Keratinocyte (primary cell): ENCODE measurements around the gene BAIAP3. TPM values are rescaled to one million over a fixed set of nuclear protein-coding genes. Genes with fewer than 3 reads are reported as not detected.

Experiments
- DNase-seq: peaks from one replicate; pipeline ENCODE4 v3.0.0-alpha.2; 2011; ENCODE audit warnings: low read depth, missing footprints, low spot score
- FAIRE-seq: peaks from 2 replicates; lab custom pipeline; 2011; peaks lifted over from hg19 to GRCh38; lab: Jason Lieb, UNC
- H2AFZ ChIP-seq: 2 replicates; pipeline ENCODE4 v1.6.0; 2012; ENCODE audit warnings: low read length, control low read depth, inconsistent platforms; ENCODE audit not compliant: control insufficient read depth
- H3K27ac ChIP-seq: 2 replicates; pipeline ENCODE4 v1.5.1; 2011; ENCODE audit warnings: low read length; ENCODE audit not compliant: control insufficient read depth, insufficient read depth
- H3K27me3 ChIP-seq: 3 replicates; pipeline ENCODE4 v1.6.0; 2011; ENCODE audit warnings: low read length; ENCODE audit not compliant: control insufficient read depth, insufficient read depth; ENCODE audit errors: extremely low read depth
- H3K36me3 ChIP-seq, 2 experiments: 2 replicates in 1 of 2; 3 replicates in 1 of 2; pipeline ENCODE4 v1.5.1; 2011; ENCODE audit warnings: low read length in 2 of 2, mild to moderate bottlenecking in 1 of 2; ENCODE audit not compliant: control insufficient read depth in 2 of 2, insufficient read depth in 2 of 2; ENCODE audit errors: extremely low read depth in 1 of 2
- H3K4me1 ChIP-seq: 3 replicates; pipeline ENCODE4 v1.5.1; 2011; ENCODE audit warnings: low read length; ENCODE audit not compliant: control insufficient read depth, insufficient read depth; ENCODE audit errors: extremely low read depth
- H3K4me2 ChIP-seq: 3 replicates; pipeline ENCODE4 v1.6.0; 2011; ENCODE audit warnings: low read depth, low read length; ENCODE audit not compliant: control insufficient read depth, insufficient read depth; ENCODE audit errors: extremely low read depth
- H3K4me3 ChIP-seq, 3 experiments: fragments of 200-600 bp in 1 of 3; sonication (generic) in 1 of 3; 2 replicates in 2 of 3; 3 replicates in 1 of 3; pipeline ENCODE4 v1.5.1; 2011 to 2016; ENCODE audit warnings: low read length in 3 of 3, mild to moderate bottlenecking in 3 of 3, control low read depth in 2 of 3, inconsistent platforms in 1 of 3, low read depth in 1 of 3, mixed read lengths in 1 of 3, mixed run types in 1 of 3, moderate library complexity in 1 of 3; ENCODE audit not compliant: control insufficient read depth in 2 of 3, insufficient read depth in 2 of 3; ENCODE audit errors: extremely low read depth in 1 of 3
- H3K79me2 ChIP-seq: 2 replicates; pipeline ENCODE4 v1.6.0; 2012; ENCODE audit warnings: low read length; ENCODE audit not compliant: control insufficient read depth, insufficient read depth
- H3K9ac ChIP-seq: 3 replicates; pipeline ENCODE4 v1.6.0; 2011; ENCODE audit warnings: low read length; ENCODE audit not compliant: control insufficient read depth, insufficient read depth; ENCODE audit errors: extremely low read depth
- H3K9me1 ChIP-seq: 3 replicates; pipeline ENCODE4 v1.6.0; 2011; ENCODE audit warnings: low read length; ENCODE audit not compliant: control insufficient read depth, insufficient read depth; ENCODE audit errors: extremely low read depth
- H3K9me3 ChIP-seq: 2 replicates; pipeline ENCODE4 v1.5.1; 2012; ENCODE audit warnings: low read depth, low read length; ENCODE audit not compliant: control insufficient read depth
- H4K20me1 ChIP-seq: 3 replicates; pipeline ENCODE4 v1.6.0; 2011; ENCODE audit warnings: low read length; ENCODE audit not compliant: control insufficient read depth, insufficient read depth; ENCODE audit errors: extremely low read depth
- EZH2 ChIP-seq: IDR thresholded peaks from one replicate; pipeline ENCODE4 v1.6.1; 2012; ENCODE audit warnings: inconsistent platforms, mild to moderate bottlenecking, low read length, moderate library complexity
- dilution Hi-C: fragments of 300-500 bp; cut with MboI; formaldehyde crosslinking; loops from one replicate; pipeline ENCODE4 v1.7.0; 2020; ENCODE audit warnings: low sequenced_read_pairs; ENCODE audit not compliant: extremely low pct_ligation_motif_present
- polyA plus RNA-seq, 5 experiments: library from polyadenylated mRNA; depleted of rRNA in 3 of 5; stranded (reverse) in 3 of 5; stranded (forward) in 1 of 5; unstranded in 1 of 5; fragments of >200 nt; gene quantifications; 1 replicate in 1 of 5; 2 replicates in 3 of 5; 3 replicates in 1 of 5; pipeline versions ENCODE4 v1.2.1 to v1.2.3, GENCODE V29; 2011 to 2012; ENCODE audit warnings: missing spikeins in 2 of 5, low read depth in 1 of 5, low replicate concordance in 1 of 5
- TF ChIP-seq, protein P1 (sequence below), 3 experiments: IDR thresholded peaks in 1 of 3; conservative IDR thresholded peaks in 1 of 3; optimal IDR thresholded peaks in 1 of 3; 2 replicates in 2 of 3; 3 replicates in 1 of 3; pipeline versions ENCODE3 to v1.5.1; 2011; ENCODE audit warnings: low read length in 3 of 3, mild to moderate bottlenecking in 3 of 3, moderate library complexity in 2 of 3, control low read depth in 1 of 3, inconsistent platforms in 1 of 3; ENCODE audit not compliant: insufficient read depth in 2 of 3; ENCODE audit errors: extremely low read depth in 1 of 3

Gene BAIAP3
- polyA plus RNA-seq, 1 donor (not counting 4 experiments of a cell fraction or from before 2014, with no cell fraction given), result not detected

DNA sequence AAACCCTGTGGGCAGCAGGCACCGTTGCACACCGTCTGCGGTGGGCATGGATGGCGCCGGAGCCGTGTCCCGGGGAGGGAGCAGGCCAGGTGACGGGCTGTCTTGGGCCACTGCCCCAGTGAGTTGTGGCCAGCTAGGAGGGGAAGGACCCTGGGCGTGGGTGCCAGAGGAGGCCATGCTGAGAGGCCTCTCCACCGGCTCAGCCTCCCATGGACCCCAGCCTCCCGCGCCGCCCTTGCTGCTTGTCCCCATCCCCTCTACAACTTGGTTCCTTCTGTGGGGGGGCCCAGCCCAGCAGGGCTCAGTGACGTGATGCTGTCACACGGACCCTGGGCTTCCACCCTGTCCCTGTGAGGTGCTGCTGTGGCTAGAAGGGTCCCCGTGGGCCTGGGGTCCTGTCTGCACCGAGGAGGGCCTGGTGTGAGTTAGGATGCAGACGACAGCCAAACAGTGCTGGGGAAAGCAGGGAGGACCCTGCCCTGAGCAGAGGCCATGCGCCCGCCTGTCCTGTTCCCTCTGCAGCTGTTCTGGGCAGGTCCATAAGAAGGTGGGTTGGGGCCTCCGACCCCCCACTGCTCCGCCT, 12.7 kb upstream of the BAIAP3 start:
- no peaks in the 10 kb centered on the region for H3K4me1 ChIP-seq
- dilution Hi-C loops, result no loop called here
- peaks cover 33% of the 10 kb centered on the region for H3K79me2 ChIP-seq
- TF ChIP-seq, protein P1, sequence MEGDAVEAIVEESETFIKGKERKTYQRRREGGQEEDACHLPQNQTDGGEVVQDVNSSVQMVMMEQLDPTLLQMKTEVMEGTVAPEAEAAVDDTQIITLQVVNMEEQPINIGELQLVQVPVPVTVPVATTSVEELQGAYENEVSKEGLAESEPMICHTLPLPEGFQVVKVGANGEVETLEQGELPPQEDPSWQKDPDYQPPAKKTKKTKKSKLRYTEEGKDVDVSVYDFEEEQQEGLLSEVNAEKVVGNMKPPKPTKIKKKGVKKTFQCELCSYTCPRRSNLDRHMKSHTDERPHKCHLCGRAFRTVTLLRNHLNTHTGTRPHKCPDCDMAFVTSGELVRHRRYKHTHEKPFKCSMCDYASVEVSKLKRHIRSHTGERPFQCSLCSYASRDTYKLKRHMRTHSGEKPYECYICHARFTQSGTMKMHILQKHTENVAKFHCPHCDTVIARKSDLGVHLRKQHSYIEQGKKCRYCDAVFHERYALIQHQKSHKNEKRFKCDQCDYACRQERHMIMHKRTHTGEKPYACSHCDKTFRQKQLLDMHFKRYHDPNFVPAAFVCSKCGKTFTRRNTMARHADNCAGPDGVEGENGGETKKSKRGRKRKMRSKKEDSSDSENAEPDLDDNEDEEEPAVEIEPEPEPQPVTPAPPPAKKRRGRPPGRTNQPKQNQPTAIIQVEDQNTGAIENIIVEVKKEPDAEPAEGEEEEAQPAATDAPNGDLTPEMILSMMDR (optimal IDR thresholded peaks at IDR 0.05 in 1 of 3, IDR thresholded peaks at IDR 0.05 in 1 of 3, conservative IDR thresholded peaks at IDR 0.05 in 1 of 3; ENCODE audit: extremely low read depth in 1 of 3, insufficient read depth in 2 of 3, low read length in 3 of 3), result no peak
- no peak for TF ChIP-seq EZH2
- no peak overlapping the region for H2AFZ ChIP-seq
- H3K36me3 ChIP-seq, result peaks cover 40 to 46% of the 10 kb centered on the region in 2 experiments
- FAIRE-seq (no peak), DNase-seq (no peak)
- no peaks in the 10 kb centered on the region for H3K9me1 ChIP-seq
- H3K27ac ChIP-seq, result no peak overlapping the region
- H3K9me3 ChIP-seq, result no peaks in the 10 kb centered on the region
- no peaks in the 10 kb centered on the region for H3K27me3 ChIP-seq
- no peak overlapping the region for H3K4me2 ChIP-seq
- H4K20me1 ChIP-seq, result peaks cover 3% of the 10 kb centered on the region
- no peak overlapping the region for H3K4me3 ChIP-seq
- no peak overlapping the region for H3K9ac ChIP-seq

DNA sequence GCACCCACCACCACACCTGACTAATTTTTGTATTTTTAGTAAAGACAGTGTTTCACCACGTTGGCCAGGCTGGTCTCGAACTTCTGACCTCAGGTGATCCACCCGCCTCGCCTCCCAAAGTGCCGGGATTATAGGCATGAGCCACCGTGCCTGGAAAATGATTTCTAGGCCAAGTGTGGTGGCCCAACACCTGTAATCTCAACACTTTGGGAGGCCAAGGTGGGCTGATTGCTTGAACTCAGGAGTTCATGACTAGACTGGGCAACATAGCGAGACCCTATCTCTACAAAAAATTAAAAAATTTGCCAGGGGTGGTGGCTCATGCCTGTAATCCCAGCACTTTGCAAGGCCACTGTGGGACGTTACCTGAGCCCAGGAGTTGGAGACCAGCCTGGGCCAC, 11.0 kb upstream of the BAIAP3 start:
- H3K27me3 ChIP-seq, result no peaks in the 10 kb centered on the region
- DNase-seq (no peak), FAIRE-seq (no peak)
- H3K9me3 ChIP-seq, result no peaks in the 10 kb centered on the region
- H3K4me2 ChIP-seq, result no peak overlapping the region
- dilution Hi-C loops, result no loop called here
- H3K9ac ChIP-seq, result no peak overlapping the region
- peaks cover 33 to 35% of the 10 kb centered on the region in 2 experiments for H3K36me3 ChIP-seq
- H2AFZ ChIP-seq, result no peak overlapping the region
- H3K4me3 ChIP-seq, result no peak overlapping the region
- H3K79me2 ChIP-seq, result peaks cover 26% of the 10 kb centered on the region
- peaks cover 3% of the 10 kb centered on the region for H4K20me1 ChIP-seq
- no peaks in the 10 kb centered on the region for H3K4me1 ChIP-seq
- H3K9me1 ChIP-seq, result no peaks in the 10 kb centered on the region
- H3K27ac ChIP-seq, result no peak overlapping the region
- TF ChIP-seq, protein P1 (optimal IDR thresholded peaks at IDR 0.05 in 1 of 3, IDR thresholded peaks at IDR 0.05 in 1 of 3, conservative IDR thresholded peaks at IDR 0.05 in 1 of 3; ENCODE audit: extremely low read depth in 1 of 3, insufficient read depth in 2 of 3, low read length in 3 of 3), result no peak
